Hematopoietic multipotent progenitor cell (in vitro differentiated cells): Measurements from ENCODE around the gene SKAP2. TPM values are rescaled to one million over a fixed set of nuclear protein-coding genes. Genes with fewer than 3 reads are reported as not detected.
A peak's percentile ranks its signal among the peaks of the same experiment; 100 is the strongest.

Source experiments
- DNase-seq, 3 donors: peaks; one replicate each; pipeline ENCODE4 v3.0.0-alpha.2; 2011 to 2015; ENCODE audit warnings: low read depth in 2 of 3, low spot score in 2 of 3
- total RNA-seq: library from RNA; depleted of rRNA; stranded (reverse); fragments of >200 nt; gene quantifications from one replicate; pipeline ENCODE4 v1.2.3, GENCODE V29; 2012

Gene SKAP2
- total RNA-seq, 1 donor = 6.5 TPM

DNA sequence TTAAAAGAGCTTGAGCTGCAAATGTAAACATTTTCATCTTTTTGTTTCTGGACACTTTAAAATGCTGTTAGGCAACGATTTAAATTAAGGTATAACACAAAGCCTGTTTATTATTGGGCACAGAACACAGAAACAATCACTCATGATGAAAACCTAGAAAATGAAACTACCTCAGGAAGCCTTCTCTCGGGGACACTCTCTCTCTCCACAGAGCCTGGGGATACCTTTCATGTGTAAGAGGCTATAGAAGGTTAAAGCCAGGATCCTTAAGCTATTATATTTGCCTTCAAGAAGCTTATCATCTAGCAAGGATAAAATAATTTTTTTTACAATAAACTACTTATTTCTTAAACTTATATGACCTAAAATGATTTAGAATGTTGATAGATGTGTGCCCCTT lies 194.1 kb downstream of the SKAP2 start:
- DNase-seq = peak in 1 of 3 donors; percentile 62

- peak in 2 of 3 donors; percentile 53 to 64 for DNase-seq
Measured at GRCh38 chr7:26668821-26669220, 195.6 kb downstream of the SKAP2 start.

GRCh38 chr7:26667514-26668133 lies 196.8 kb downstream of the SKAP2 start:
- peak; percentile 19 to 98 (median 94) for DNase-seq

DNA sequence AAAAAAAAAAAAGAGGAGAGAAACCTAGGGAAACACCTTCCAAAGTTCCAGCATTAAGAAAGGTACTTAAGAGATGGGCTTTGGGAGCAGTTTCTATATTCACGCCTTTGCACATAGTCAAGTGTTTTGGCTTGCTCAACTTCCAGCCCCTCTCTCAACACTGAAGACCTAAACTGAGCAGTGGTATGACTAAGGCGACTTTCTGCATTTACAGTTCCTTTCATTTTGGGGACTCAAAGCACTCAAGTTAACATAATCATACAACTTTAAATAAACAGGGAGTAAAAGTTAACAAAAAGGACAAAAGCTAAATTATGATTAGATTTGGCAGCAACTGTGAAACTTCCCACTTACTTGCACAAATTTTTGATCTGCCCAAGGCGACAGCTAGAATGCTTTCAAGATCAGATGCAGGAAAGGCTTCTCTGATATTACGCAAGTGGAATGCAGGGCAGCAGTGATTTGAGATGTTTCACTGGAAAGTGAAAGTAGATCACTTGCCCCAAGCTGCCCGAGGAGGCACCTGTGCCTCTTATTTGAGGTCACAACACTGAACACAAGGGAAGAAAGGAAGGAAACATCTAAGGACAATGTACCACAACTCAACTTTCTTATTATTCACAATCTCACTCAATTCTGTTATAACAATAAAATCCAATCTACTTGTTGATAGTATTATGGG lies 199.5 kb downstream of the SKAP2 start:
- DNase-seq = peak in 2 of 3 donors; percentile 75 to 89

DNA sequence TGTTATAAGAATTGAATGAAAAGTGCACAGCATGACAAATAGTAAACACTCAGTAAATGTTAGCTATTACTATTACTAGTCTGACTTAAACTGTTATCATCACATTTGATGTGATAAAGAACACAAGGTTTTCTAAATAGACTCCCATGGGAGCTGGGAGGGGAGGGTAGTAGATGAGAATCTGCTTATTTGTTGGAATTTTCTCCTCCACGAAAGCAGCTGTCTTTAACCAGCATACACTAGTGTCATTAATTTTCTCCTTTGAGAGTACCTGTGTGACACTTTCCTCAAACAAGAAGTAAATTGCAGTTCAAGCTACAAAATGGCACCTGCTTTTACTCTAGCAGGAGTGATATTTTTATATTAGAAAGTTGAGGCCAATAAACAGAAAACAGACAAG lies 200.1 kb downstream of the SKAP2 start:
- DNase-seq = no peak

DNA sequence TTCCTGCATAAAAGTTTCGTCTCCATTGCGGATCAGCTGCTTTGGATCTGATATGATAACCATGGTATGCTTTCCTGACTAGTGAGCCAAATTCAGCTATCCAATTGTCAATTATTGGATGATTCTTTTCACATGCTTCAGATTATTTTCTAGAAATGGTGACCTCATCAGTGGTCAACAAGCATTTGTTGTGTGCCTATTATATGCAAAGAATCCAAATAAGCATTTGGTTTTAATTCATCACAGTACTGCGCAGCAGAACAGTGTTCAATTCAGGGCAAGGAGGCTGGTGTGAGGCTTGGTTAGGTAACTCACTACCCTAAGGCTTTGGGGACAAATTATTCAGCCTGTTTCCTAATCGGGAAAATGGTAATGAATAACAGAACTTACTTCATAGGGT lies 200.5 kb downstream of the SKAP2 start:
- no peak for DNase-seq

- no peak for DNase-seq
Measured at GRCh38 chr7:26662646-26663045, 201.7 kb downstream of the SKAP2 start.

DNA sequence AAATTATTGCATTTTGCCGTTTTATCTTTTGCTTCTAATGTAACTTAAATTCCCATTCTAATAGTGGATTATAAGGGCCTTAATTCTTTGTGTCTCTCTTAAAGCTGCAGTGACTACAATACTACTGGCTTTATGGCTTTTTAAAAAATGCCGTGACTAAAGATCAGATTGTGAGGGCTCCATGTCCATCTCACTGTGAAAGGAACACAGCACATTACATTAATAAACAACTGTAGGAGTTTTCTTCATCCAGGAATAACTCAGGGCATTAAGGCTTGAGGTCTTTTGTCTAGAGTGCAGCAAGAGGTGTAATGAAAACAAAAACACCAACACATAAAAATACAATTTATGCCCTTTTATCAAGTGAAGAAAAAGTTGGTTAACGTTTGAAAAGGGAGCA lies 205.3 kb downstream of the SKAP2 start:
- DNase-seq = no peak

DNA sequence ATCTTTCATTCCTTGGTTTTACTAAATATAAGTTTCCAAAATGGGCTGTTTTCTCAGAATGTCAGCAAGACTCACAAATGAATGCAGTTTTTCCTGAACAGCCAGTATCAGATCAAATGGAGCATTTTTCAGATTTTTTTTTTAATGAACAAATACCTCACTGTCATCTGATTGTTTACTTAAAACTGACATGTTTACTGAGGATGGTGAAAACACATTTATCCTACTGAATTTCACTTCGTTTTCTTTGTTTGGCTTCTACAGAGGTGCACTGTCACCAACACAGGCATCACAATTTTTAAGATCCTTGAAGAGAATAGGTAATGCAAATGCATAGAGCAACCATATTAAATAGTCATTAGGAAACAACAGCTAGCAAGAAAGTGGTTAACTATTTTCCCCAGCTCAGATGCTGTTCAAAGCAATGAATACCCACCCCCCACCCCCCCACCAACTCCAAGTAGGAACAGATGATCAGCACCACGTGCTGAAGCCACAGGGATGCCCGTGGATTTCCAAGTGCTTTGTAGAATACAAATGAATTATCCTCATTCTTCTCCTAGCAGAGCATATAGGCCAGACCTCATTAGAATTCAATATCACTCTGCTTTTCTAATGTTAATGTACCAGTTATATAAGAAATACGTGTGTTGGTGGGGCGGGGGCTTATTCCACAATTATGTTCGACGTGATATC lies 205.9 kb downstream of the SKAP2 start:
- DNase-seq = no peak

- no peak for DNase-seq
Measured at GRCh38 chr7:26657686-26658388, 206.6 kb downstream of the SKAP2 start.

GRCh38 chr7:26657206-26657641 lies 207.2 kb downstream of the SKAP2 start:
- DNase-seq = no peak

GRCh38 chr7:26656735-26657134 lies 207.7 kb downstream of the SKAP2 start:
- DNase-seq = no peak

DNA sequence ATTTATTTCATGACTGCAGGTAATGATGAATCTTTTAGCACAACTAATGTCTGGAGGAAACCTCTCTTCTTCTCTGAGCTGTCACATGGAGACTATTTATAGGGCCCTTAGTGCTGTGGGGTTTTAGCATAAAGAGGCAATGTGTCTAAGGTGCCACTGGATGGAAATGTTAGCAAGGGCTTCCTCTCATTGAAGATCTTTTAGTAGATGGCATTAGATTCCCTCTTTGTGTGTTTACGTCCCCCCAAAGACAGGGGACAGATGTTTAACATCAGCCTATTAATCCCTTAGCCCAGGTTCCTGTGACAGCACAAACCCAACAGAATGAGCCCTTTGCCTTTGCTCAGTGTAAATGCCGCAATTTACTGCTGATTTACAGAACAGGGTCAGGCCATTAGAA lies 208.6 kb downstream of the SKAP2 start:
- no peak for DNase-seq

GRCh38 chr7:26653430-26654399 lies 210.7 kb downstream of the SKAP2 start:
- DNase-seq = no peak

GRCh38 chr7:26652401-26653100 lies 211.8 kb downstream of the SKAP2 start:
- DNase-seq = no peak

DNA sequence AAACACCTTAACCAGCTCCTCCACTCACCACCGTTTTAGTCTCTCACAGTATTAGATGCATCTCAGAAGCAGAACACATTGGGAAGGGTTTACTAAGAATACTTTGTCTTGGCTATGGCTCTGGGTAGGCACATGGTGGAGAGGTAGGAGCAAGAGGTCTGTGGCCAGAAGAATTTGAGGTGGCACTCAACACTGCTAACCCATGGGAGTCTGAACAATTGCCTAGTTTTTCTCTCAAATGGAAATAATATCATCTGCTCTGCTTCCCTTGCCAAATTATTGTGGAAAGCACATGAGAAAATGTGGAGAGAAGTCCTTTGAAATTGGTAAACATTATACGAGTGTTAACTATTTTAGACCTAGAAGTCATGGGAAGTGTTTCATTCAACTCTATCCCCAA lies 214.3 kb downstream of the SKAP2 start:
- DNase-seq = no peak

DNA sequence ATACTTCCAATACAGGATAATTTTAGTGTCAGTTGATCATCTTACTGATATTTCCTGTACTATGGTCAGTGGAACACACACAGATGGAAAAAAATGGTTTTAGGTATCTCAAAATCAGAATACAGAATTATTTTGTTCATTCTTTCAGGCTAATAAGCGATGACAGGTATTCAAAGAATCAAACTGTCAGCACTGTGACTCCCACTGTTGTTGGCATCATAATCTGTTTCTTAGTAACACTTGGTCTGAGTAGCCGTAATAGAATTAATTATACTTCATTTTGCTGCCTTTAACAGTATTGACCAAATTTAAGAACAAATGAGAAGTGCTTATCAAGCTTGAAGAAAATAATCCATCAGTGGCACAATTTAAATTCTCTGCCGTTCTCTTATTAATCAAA lies 215.0 kb downstream of the SKAP2 start:
- no peak for DNase-seq

DNA sequence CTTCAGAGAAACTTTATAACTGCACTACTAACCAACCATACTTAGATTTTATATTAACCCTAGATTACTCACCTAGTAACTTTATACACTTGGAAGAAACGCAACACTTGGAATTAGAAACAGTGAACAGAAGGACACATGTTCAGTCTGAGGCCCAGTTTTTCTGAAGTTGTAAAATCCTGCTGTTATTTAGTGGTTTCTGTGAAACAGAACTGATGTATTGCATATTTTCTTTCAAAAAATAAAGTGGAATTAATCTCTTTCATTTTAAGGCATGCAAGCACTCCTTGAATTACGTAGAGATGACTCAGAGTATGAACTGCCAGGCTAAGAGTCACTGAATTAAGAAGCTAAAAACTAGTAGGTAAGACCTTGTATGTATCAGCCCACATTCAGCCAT lies 215.8 kb downstream of the SKAP2 start:
- no peak for DNase-seq

GRCh38 chr7:26646336-26647048 lies 217.9 kb downstream of the SKAP2 start:
- no peak for DNase-seq
